Tibial artery (tissue), 4 donors: ENCODE results near the gene DBN1.

ENCODE experiments used
- DNase-seq, 2 donors: peaks; one replicate each; pipeline ENCODE4 v3.0.0-alpha.2; 2019
- H3K27ac ChIP-seq, 2 donors: fragments of 200-600 bp; sonication (generic) in 1 of 2; 1 replicate in 1 of 2; 2 replicates in 1 of 2; pipeline ENCODE4 v1.5.1; 2018 to 2019; ENCODE audit warnings: mild to moderate bottlenecking in 1 of 2
- H3K27me3 ChIP-seq, 2 donors: fragments of 200-600 bp; sonication (generic) in 1 of 2; one replicate each; pipeline versions ENCODE4 v1.5.1 to v1.6.0; 2016 to 2019
- H3K36me3 ChIP-seq, 3 donors: fragments of 200-600 bp; sonication (generic) in 2 of 3; one replicate each; pipeline ENCODE4 v1.5.1; 2016 to 2019; ENCODE audit warnings: mild to moderate bottlenecking in 2 of 3
- H3K4me1 ChIP-seq, 4 donors: fragments of 200-600 bp; sonication (generic) in 2 of 4; 1 replicate in 3 of 4; 2 replicates in 1 of 4; pipeline ENCODE4 v1.5.1; 2016 to 2019
- H3K4me3 ChIP-seq, 2 donors: fragments of 200-600 bp; sonication (generic) in 1 of 2; 1 replicate in 1 of 2; 2 replicates in 1 of 2; pipeline ENCODE4 v1.5.1; 2018 to 2019; ENCODE audit warnings: mild to moderate bottlenecking in 2 of 2
- H3K9me3 ChIP-seq, 3 donors: fragments of 200-600 bp; sonication (generic) in 1 of 3; one replicate each; pipeline ENCODE4 v1.5.1; 2016 to 2019
- intact Hi-C: fragments of 100-400 bp; cut with DNase I; formaldehyde crosslinking; loops from one replicate; pipeline ENCODE4 v1.15.0; 2023; ENCODE audit warnings: low total_unique reads
- TF ChIP-seq, protein P1 (sequence below), 2 experiments: fragments of 200-600 bp in 1 of 2; fragments of 450-650 bp in 1 of 2; IDR thresholded peaks; one replicate each; pipeline ENCODE4 v1.5.1; 2017 to 2019; ENCODE audit warnings: antibody characterized with exemption in 2 of 2, mild to moderate bottlenecking in 1 of 2, moderate library complexity in 1 of 2

Gene DBN1

GRCh38 chr5:177443144-177443983 lies 30.1 kb downstream of the DBN1 start:
- intact Hi-C loops = no loop called here

DNA sequence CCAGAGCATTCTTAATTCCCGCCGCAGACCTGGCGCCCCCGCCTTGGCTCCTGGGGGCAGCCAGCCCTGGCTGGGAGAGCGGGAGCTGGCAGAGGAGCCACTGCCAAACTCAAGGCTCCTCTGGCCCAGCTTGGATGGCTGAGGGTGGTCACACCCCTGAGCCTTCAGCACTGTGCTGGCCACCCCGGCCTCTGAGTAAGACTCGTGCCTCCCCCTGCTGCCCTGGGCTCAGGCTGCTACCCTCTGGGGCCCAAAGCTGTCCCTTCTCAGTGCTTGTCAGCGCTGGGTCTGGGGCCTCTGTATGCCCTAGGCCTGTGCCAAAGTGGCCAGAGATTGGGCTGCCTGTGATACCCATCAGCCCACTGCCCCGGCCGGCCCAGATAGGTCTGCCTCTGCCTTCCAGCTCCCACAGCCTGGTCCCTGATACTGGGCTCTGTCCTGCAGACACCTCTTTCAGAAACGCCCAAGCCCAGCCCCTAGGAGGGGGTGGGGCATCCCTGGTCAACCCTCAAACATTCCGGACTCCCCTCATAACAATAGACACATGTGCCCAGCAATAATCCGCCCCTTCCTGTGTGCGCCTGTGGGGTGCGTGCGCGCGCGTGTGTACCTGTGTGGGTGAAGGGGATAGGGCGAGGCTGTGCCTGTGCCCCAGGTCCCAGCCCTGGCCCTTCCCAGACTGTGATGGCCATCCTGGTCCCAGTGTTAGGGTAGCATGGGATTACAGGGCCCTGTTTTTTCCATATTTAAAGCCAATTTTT lies 31.2 kb downstream of the DBN1 start:
- intact Hi-C loops = no loop called here
- H3K4me1 ChIP-seq = peaks cover 0 to 18% (median 13%) of the 10 kb centered on the region in 4 donors
- H3K27me3 ChIP-seq = no peaks in the 10 kb centered on the region
- no peak overlapping the region for H3K4me3 ChIP-seq
- no peak overlapping the region for H3K27ac ChIP-seq
- no peaks in the 10 kb centered on the region for H3K9me3 ChIP-seq
- peaks cover 9 to 57% (median 20%) of the 10 kb centered on the region in 3 donors for H3K36me3 ChIP-seq
- TF ChIP-seq, protein P1, sequence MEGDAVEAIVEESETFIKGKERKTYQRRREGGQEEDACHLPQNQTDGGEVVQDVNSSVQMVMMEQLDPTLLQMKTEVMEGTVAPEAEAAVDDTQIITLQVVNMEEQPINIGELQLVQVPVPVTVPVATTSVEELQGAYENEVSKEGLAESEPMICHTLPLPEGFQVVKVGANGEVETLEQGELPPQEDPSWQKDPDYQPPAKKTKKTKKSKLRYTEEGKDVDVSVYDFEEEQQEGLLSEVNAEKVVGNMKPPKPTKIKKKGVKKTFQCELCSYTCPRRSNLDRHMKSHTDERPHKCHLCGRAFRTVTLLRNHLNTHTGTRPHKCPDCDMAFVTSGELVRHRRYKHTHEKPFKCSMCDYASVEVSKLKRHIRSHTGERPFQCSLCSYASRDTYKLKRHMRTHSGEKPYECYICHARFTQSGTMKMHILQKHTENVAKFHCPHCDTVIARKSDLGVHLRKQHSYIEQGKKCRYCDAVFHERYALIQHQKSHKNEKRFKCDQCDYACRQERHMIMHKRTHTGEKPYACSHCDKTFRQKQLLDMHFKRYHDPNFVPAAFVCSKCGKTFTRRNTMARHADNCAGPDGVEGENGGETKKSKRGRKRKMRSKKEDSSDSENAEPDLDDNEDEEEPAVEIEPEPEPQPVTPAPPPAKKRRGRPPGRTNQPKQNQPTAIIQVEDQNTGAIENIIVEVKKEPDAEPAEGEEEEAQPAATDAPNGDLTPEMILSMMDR (IDR thresholded peaks at IDR 0.05) = no peak
- no peak for DNase-seq

More at GRCh38 chr5:177443144-177443983, 30.1 kb downstream of the DBN1 start:
- Histone ChIP-seq H3K36me3 (peaks cover 9 to 46% (median 20%) of the 10 kb centered on the region in 3 donors), H3K4me1 (peaks cover 0 to 28% (median 24%) of the 10 kb centered on the region in 4 donors), H3K27me3 (no peaks in the 10 kb centered on the region), H3K4me3 (no peak overlapping the region), H3K9me3 (no peaks in the 10 kb centered on the region), H3K27ac (no peak overlapping the region)
- no peak for DNase-seq
- TF ChIP-seq, protein P1 (IDR thresholded peaks at IDR 0.05) = no peak

- no peak for DNase-seq
- intact Hi-C loops = no loop called here
- Histone ChIP-seq H3K4me1 (peaks cover 0 to 7% (median 5%) of the 10 kb centered on the region in 4 donors), H3K27ac (no peak overlapping the region), H3K4me3 (no peak overlapping the region), H3K9me3 (no peaks in the 10 kb centered on the region), H3K27me3 (no peaks in the 10 kb centered on the region), H3K36me3 (peaks cover 12 to 68% (median 26%) of the 10 kb centered on the region in 3 donors)
- TF ChIP-seq, protein P1 (IDR thresholded peaks at IDR 0.05) = no peak
These were observed 32.2 kb downstream of the DBN1 start for GRCh38 chr5:177440990-177441780.

GRCh38 chr5:177440211-177440989 lies 33.0 kb downstream of the DBN1 start:
- H3K9me3 ChIP-seq = no peaks in the 10 kb centered on the region
- H3K4me3 ChIP-seq = no peak overlapping the region
- no peaks in the 10 kb centered on the region for H3K4me1 ChIP-seq
- H3K36me3 ChIP-seq = peaks cover 20 to 76% (median 33%) of the 10 kb centered on the region in 3 donors
- TF ChIP-seq, protein P1 (IDR thresholded peaks at IDR 0.05) = no peak
- DNase-seq = no peak
- no peaks in the 10 kb centered on the region for H3K27me3 ChIP-seq
- intact Hi-C loops = no loop called here
- no peak overlapping the region for H3K27ac ChIP-seq
